Tibial nerve (tissue), 4 donors: ENCODE results near the gene SORBS1. TPM values are rescaled to one million over a fixed set of nuclear protein-coding genes. Genes with fewer than 3 reads are reported as not detected.

Experiments
- DNase-seq, 2 donors: peaks; one replicate each; pipeline ENCODE4 v3.0.0-alpha.2; 2019; ENCODE audit warnings: low spot score in 2 of 2
- H3K27ac ChIP-seq, 4 donors: fragments of 200-600 bp; sonication (generic) in 3 of 4; one replicate each; pipeline ENCODE4 v1.5.1; 2017 to 2019; ENCODE audit warnings: mild to moderate bottlenecking in 1 of 4
- H3K27me3 ChIP-seq, 2 donors: fragments of 200-600 bp; sonication (generic) in 1 of 2; one replicate each; pipeline versions ENCODE4 v1.5.1 to v1.6.0; 2017 to 2019
- H3K36me3 ChIP-seq, 3 donors: fragments of 200-600 bp; sonication (generic); one replicate each; pipeline ENCODE4 v1.5.1; 2018 to 2019
- H3K4me1 ChIP-seq, 4 donors: fragments of 200-600 bp; sonication (generic) in 3 of 4; one replicate each; pipeline ENCODE4 v1.5.1; 2017 to 2019
- H3K4me3 ChIP-seq, 4 donors: fragments of 200-600 bp; sonication (generic) in 3 of 4; one replicate each; pipeline ENCODE4 v1.5.1; 2017 to 2019; ENCODE audit warnings: mild to moderate bottlenecking in 1 of 4, moderate library complexity in 1 of 4
- H3K9me3 ChIP-seq, 4 donors: fragments of 200-600 bp; sonication (generic) in 3 of 4; one replicate each; pipeline ENCODE4 v1.5.1; 2017 to 2019
- EP300 ChIP-seq, 2 donors: sonication (generic); formaldehyde crosslinking; IDR thresholded peaks; one replicate each; pipeline ENCODE4 v1.6.1; 2017; ENCODE audit warnings: antibody characterized with exemption in 2 of 2, mild to moderate bottlenecking in 1 of 2
- POLR2A ChIP-seq, 2 donors: fragments of 450-650 bp; IDR thresholded peaks; one replicate each; pipeline ENCODE4 v1.6.1; 2017; ENCODE audit warnings: antibody characterized with exemption in 2 of 2, mild to moderate bottlenecking in 2 of 2, moderate library complexity in 2 of 2
- WGBS, 2 donors: methylation state at CpG; one replicate each; pipeline ENCODE4 v1.1.5; 2018; 5-methylcytosine and 5-hydroxymethylcytosine counted together
- total RNA-seq, 4 donors: library from RNA; depleted of rRNA; stranded (reverse); fragments of >200 nt; gene quantifications; one replicate each; pipeline ENCODE4 v1.1.0, GENCODE V29; 2016
- TF ChIP-seq, protein P1 (sequence below), 5 experiments: fragments of 200-600 bp in 3 of 5; fragments of 450-650 bp in 2 of 5; sonication (generic) in 3 of 5; IDR thresholded peaks; one replicate each; pipeline ENCODE4 v1.5.1; 2016 to 2019; ENCODE audit warnings: antibody characterized with exemption in 5 of 5, mild to moderate bottlenecking in 3 of 5, moderate library complexity in 2 of 5

Gene SORBS1
- total RNA-seq, 4 donors from 2014 or later = 427 to 623 (median 567) TPM

GRCh38 chr10:95520617-95521016 lies 40.6 kb downstream of the SORBS1 start:
- peaks cover 0 to 32% (median 3%) of the 10 kb centered on the region in 4 donors for H3K4me1 ChIP-seq
- no peak overlapping the region for H3K4me3 ChIP-seq
- H3K36me3 ChIP-seq = no peaks in the 10 kb centered on the region
- WGBS, 2 donors = 80 to 91% methylated on average over 1 of the region's 1 CpG
- H3K9me3 ChIP-seq = no peaks in the 10 kb centered on the region
- H3K27me3 ChIP-seq = no peaks in the 10 kb centered on the region
- no peak for TF ChIP-seq POLR2A (IDR thresholded peaks at IDR 0.05)
- TF ChIP-seq, protein P1, sequence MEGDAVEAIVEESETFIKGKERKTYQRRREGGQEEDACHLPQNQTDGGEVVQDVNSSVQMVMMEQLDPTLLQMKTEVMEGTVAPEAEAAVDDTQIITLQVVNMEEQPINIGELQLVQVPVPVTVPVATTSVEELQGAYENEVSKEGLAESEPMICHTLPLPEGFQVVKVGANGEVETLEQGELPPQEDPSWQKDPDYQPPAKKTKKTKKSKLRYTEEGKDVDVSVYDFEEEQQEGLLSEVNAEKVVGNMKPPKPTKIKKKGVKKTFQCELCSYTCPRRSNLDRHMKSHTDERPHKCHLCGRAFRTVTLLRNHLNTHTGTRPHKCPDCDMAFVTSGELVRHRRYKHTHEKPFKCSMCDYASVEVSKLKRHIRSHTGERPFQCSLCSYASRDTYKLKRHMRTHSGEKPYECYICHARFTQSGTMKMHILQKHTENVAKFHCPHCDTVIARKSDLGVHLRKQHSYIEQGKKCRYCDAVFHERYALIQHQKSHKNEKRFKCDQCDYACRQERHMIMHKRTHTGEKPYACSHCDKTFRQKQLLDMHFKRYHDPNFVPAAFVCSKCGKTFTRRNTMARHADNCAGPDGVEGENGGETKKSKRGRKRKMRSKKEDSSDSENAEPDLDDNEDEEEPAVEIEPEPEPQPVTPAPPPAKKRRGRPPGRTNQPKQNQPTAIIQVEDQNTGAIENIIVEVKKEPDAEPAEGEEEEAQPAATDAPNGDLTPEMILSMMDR (IDR thresholded peaks at IDR 0.05) = no peak
- TF ChIP-seq EP300 (IDR thresholded peaks at IDR 0.05) = no peak
- H3K27ac ChIP-seq = no peak overlapping the region
- no peak for DNase-seq

- no peak for DNase-seq
- peaks cover 0 to 46% (median 10%) of the 10 kb centered on the region in 4 donors for H3K4me1 ChIP-seq
- peak overlapping the region in 3 of 4 donors; percentile 21 to 79 (median 52) for H3K27ac ChIP-seq
- TF ChIP-seq, protein P1 (IDR thresholded peaks at IDR 0.05) = no peak
- TF ChIP-seq EP300 (IDR thresholded peaks at IDR 0.05) (no peak), POLR2A (IDR thresholded peaks at IDR 0.05) (no peak)
- WGBS, 2 donors = 69 to 76% methylated on average over 8 of the region's 8 CpGs
- H3K36me3 ChIP-seq = no peaks in the 10 kb centered on the region
- no peaks in the 10 kb centered on the region for H3K9me3 ChIP-seq
- no peak overlapping the region for H3K4me3 ChIP-seq
- H3K27me3 ChIP-seq = no peaks in the 10 kb centered on the region
Measured at GRCh38 chr10:95518455-95519452, 42.4 kb downstream of the SORBS1 start.

DNA sequence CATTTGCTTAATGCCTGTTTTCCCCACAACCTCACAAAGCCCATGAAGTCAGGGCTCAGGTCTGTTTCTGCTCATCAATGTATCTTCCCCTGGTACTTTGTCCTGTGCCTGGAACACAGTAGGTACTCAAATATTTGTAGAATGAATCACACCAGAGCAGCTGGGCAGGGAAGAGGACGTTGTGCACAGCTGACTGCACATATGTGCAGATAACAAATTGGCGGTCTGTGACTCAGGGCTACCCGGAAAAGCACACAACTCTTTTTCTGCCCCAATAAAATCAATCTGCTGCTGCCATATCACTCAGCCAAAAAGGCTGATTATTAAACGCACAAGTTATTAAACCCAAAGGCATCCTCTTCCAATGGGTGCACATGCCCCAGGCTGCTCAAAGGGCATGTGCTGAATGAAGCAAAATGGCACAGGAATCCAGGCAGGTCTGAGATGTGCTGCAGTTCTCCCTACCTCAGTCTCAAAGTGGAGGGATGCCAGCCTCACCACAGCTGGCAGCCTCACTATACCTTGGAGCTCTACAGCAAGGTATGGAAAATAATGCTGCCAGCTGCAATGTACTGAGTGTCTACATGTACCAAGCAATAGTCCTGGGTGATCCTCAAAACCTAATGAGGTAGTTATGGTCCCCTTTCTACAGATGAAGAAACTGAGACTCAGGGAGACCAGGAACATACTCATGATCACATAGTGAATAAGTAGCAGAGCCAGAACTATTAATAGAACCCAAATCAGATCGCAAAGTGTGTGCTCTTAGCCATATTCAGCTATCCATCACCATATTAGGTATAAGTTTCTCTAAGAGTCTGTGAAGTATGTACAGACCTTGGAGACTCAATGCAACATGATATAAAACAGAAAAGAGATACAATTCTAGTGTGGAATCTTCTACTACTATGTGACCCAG lies 43.4 kb downstream of the SORBS1 start:
- Histone ChIP-seq H3K4me3 (no peak overlapping the region), H3K4me1 (peaks cover 0 to 48% (median 13%) of the 10 kb centered on the region in 4 donors)
- WGBS, 2 donors = 61 to 79% methylated on average over 5 of the region's 5 CpGs

GRCh38 chr10:95516774-95517373 lies 44.3 kb downstream of the SORBS1 start:
- peak overlapping the region in 2 of 4 donors; percentile 1 to 79 for H3K27ac ChIP-seq
- DNase-seq = no peak
- H3K4me1 ChIP-seq = peaks cover 0 to 56% (median 17%) of the 10 kb centered on the region in 4 donors
- H3K27me3 ChIP-seq = no peaks in the 10 kb centered on the region
- 77 to 87% methylated on average over 7 of the region's 7 CpGs for WGBS, 2 donors
- TF ChIP-seq POLR2A (IDR thresholded peaks at IDR 0.05) = no peak
- TF ChIP-seq, protein P1 (IDR thresholded peaks at IDR 0.05) = no peak
- no peak for TF ChIP-seq EP300 (IDR thresholded peaks at IDR 0.05)
- H3K4me3 ChIP-seq = no peak overlapping the region
- H3K9me3 ChIP-seq = no peaks in the 10 kb centered on the region
- no peaks in the 10 kb centered on the region for H3K36me3 ChIP-seq

More for the DNA sequence above, 43.4 kb downstream of the SORBS1 start:
- DNase-seq = no peak
- TF ChIP-seq EP300 (IDR thresholded peaks at IDR 0.05) (no peak), POLR2A (IDR thresholded peaks at IDR 0.05) (no peak)
- TF ChIP-seq, protein P1 (IDR thresholded peaks at IDR 0.05) = no peak
- H3K27ac ChIP-seq = peak overlapping the region in 2 of 4 donors; percentile 52 to 79
- no peaks in the 10 kb centered on the region for H3K27me3 ChIP-seq
- no peaks in the 10 kb centered on the region for H3K36me3 ChIP-seq
- no peaks in the 10 kb centered on the region for H3K9me3 ChIP-seq
